ENCODE measurements around the gene PFDN1.
"Not testable (repeated sequence)": the region's sequence is repeated elsewhere in the genome, so short reads cannot be mapped to it uniquely, and the experiment has no call there.

PFDN1 gene

GRCh38 chr5:140214831-140215230, 88.1 kb downstream of the PFDN1 start:
- DNase-seq (ENCODE audit: low read depth in 2 of 2): no peak

- no peak for DNase-seq (ENCODE audit: low read depth in 2 of 2)
Measured at GRCh38 chr5:140213370-140213983, 89.4 kb downstream of the PFDN1 start.

- no peak for DNase-seq (ENCODE audit: low read depth in 2 of 2)
Measured at GRCh38 chr5:140208065-140208464, 94.8 kb downstream of the PFDN1 start.

- DNase-seq (ENCODE audit: low read depth in 2 of 2): no peak
Measured at GRCh38 chr5:140207250-140207964, 95.5 kb downstream of the PFDN1 start.

- no peak for DNase-seq (ENCODE audit: low read depth in 2 of 2)
Measured at GRCh38 chr5:140205952-140206351, 96.9 kb downstream of the PFDN1 start.

GRCh38 chr5:140205216-140205615, 97.7 kb downstream of the PFDN1 start:
- no peak for DNase-seq (ENCODE audit: low read depth in 2 of 2)

- DNase-seq (ENCODE audit: low read depth in 2 of 2): no peak
Measured at GRCh38 chr5:140202610-140203009, 100.3 kb downstream of the PFDN1 start.

- DNase-seq (ENCODE audit: low read depth in 2 of 2): no peak
Measured at GRCh38 chr5:140202078-140202477, 100.8 kb downstream of the PFDN1 start.

GRCh38 chr5:140198915-140199314, 104.0 kb downstream of the PFDN1 start:
- DNase-seq (ENCODE audit: low read depth in 2 of 2): not testable (repeated sequence)

GRCh38 chr5:140197023-140197422, 105.9 kb downstream of the PFDN1 start:
- no peak for DNase-seq (ENCODE audit: low read depth in 2 of 2)

GRCh38 chr5:140196115-140196814, 106.6 kb downstream of the PFDN1 start:
- no peak for DNase-seq (ENCODE audit: low read depth in 2 of 2)

Measured in stimulated activated CD4-positive, alpha-beta T cell treated with anti-CD3 and anti-CD28 coated beads, Interleukin-15, amount 100 ng/mL, for 48 hours (primary cell).